Measurements from ENCODE around the gene ABHD16B. TPM values are rescaled to one million over a fixed set of nuclear protein-coding genes. Genes with fewer than 3 reads are reported as not detected.

ABHD16B gene
- total and polyA plus RNA-seq, 7 experiments from 2014 or later, result 0.24 to 1.1 (median 0.65) TPM; not detected in 4

DNA sequence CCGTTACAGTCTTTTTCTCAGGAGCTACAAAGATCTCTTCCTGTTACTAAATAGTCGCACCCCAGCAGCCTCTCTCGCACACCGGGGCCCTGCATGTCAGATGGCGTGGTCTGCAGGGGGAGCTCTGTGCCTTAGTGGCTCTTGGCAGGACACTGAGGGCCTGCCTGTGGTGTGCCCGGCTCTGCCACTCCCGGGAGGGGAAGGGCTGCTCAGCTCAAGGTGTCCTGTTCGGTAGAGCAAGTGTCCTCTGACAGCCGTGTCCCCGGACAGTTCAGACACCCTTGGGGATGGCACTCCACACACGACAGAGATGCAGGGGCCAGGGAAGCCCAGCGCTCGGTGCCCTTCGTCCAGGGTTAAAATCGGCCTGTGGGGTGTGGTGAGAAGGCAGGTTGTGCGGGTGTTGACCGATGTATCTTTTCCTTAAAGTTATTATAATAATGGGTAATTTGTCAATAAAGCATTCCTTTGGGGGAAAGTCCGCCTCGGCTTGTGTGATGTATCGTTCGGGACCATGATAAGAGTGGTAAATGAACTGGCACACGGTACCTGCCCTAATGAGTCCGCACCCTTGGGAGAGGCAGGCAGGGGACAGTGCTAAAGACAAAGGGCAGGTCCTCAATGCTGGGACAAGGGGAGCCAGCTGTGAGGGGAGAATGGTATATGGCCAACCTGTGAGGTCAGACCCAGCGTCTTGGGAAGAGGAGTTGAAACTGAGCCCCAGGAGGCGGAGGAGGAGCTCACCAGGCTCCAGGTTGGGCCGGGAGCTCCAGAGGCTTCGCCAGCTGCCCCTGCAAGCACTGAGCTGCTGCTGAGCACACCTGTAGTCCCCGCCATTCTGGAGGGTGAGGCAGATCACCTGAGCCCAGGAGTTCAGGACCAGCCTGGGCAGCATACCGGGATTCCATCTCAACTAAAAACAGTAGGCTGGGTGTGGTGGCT is 30.0 kb downstream of the ABHD16B start:
- Mint-ChIP-seq H3K27me3 (peaks cover 0 to 2% (median 0%) of the 10 kb centered on the region in 5 donors), H3K9me3 (no peaks in the 10 kb centered on the region), H3K4me1 (peaks cover 10 to 17% (median 14%) of the 10 kb centered on the region in 7 donors), H3K4me3 (no peak overlapping the region), H3K27ac (peak overlapping the region in 2 of 9 donors; percentile 28 to 52), H3K36me3 (peaks cover 0 to 20% (median 4%) of the 10 kb centered on the region in 5 donors)
- CTCF ChIA-PET, result no interaction called here
- Histone ChIP-seq H3K27me3 (ENCODE audit: control insufficient read depth in 2 of 2, insufficient read depth in 2 of 2, low read length in 2 of 2) (no peaks in the 10 kb centered on the region), H3K4me3 (ENCODE audit: low read length) (no peak overlapping the region), H3K36me3 (ENCODE audit: control insufficient read depth in 2 of 3, insufficient read depth in 3 of 3, low read length in 3 of 3) (peaks cover 0 to 45% (median 4%) of the 10 kb centered on the region in 3 experiments), H3K27ac (ENCODE audit: low read depth, low read length) (no peak overlapping the region), H3K9me3 (ENCODE audit: control insufficient read depth in 2 of 3, low read length in 3 of 3) (no peaks in the 10 kb centered on the region), H3K4me1 (ENCODE audit: control insufficient read depth in 2 of 2, insufficient read depth in 2 of 2, low read length in 2 of 2) (peaks cover under 1 to 3% of the 10 kb centered on the region in 2 donors)
- DNase-seq, result no peak
- POLR2A ChIA-PET, result interaction anchor here (0.7 to 1.6 kb wide), 2 partner anchors 10 to 1040 kb away, joined by 3 read pairs; no protein-coding TSS in a partner anchor
- intact Hi-C loops (cut with micrococcal nuclease), result loop anchor here in 1 of 2 donors (10.0 kb wide), 1 partner anchor 173 kb away; the partner anchor contains the start of gene TCEA2
- ATAC-seq, result no peak

DNA sequence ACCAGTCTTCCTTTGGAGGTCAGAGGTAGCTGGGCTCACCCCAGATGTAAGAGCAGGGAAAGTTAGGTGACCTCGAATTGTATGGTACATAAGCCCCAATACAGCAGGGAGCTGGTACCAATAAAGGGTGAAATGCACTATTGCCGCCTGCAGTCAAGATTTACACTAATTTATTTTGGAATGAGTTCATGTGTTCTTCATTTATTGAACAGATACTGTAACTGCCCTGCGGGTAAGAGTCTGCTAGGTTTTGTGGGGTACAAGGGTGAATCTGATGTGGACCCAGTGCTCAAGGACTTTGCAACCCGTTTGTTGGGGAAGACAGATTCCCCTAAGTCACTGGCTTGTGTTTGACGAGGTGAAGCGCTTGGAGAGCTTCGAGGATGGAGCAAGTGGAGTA is 31.1 kb downstream of the ABHD16B start:
- peaks cover 7 to 13% of the 10 kb centered on the region in 2 donors for H3K4me1 ChIP-seq (ENCODE audit: control insufficient read depth in 2 of 2, insufficient read depth in 2 of 2, low read length in 2 of 2)
- H3K27ac Mint-ChIP-seq, result peak overlapping the region in 2 of 9 donors; percentile 39 to 74
- H3K4me1 Mint-ChIP-seq, result peaks cover 18 to 28% (median 23%) of the 10 kb centered on the region in 7 donors
- H3K36me3 ChIP-seq (ENCODE audit: control insufficient read depth in 2 of 3, insufficient read depth in 3 of 3, low read length in 3 of 3), result peaks cover 0 to 37% (median 4%) of the 10 kb centered on the region in 3 experiments
- ChIA-PET CTCF (interaction anchor here (0.6 kb wide), 1 partner anchor 35 kb away, joined by 3 read pairs; no protein-coding TSS in a partner anchor), POLR2A (interaction anchor here (0.8 kb wide), 1 partner anchor 27 kb away, joined by 3 read pairs; the partner anchor contains the start of gene TPD52L2)
- intact Hi-C loops (cut with micrococcal nuclease), result loop anchor here in 1 of 2 donors (10.0 kb wide), 1 partner anchor 172 kb away; the partner anchor contains the start of gene TCEA2
- H3K27me3 Mint-ChIP-seq, result peaks cover 0 to 2% (median 0%) of the 10 kb centered on the region in 5 donors
- DNase-seq, result no peak
- H3K27me3 ChIP-seq (ENCODE audit: control insufficient read depth in 2 of 2, insufficient read depth in 2 of 2, low read length in 2 of 2), result no peaks in the 10 kb centered on the region
- H3K4me3 Mint-ChIP-seq, result peak overlapping the region in 1 of 10 donors; percentile 1
- no peaks in the 10 kb centered on the region for H3K9me3 Mint-ChIP-seq
- H3K27ac ChIP-seq (ENCODE audit: low read depth, low read length), result no peak overlapping the region
- peaks cover 0 to 17% (median 4%) of the 10 kb centered on the region in 5 donors for H3K36me3 Mint-ChIP-seq
- no peak overlapping the region for H3K4me3 ChIP-seq (ENCODE audit: low read length)
- ATAC-seq, result no peak
- H3K9me3 ChIP-seq (ENCODE audit: control insufficient read depth in 2 of 3, low read length in 3 of 3), result no peaks in the 10 kb centered on the region

DNA sequence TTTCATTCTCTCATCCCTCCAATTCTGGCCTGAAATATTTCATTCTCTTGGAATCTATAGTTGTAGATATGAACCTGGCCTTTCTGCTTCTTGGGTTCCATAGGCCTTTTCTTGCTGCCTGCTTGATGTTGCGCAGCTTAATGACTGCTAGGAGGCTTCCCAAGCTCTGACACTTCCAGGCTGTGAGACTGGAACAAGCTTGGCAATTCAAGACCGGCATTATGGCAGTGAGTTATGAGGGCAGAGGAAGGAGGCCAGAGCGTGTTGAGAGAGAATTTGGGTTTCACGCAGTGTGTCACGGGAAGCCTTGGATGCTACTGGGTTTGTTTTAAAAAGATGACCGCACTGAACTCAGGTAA is 32.7 kb downstream of the ABHD16B start:
- peaks cover 16 to 21% of the 10 kb centered on the region in 2 donors for H3K4me1 ChIP-seq (ENCODE audit: control insufficient read depth in 2 of 2, insufficient read depth in 2 of 2, low read length in 2 of 2)
- H3K27ac Mint-ChIP-seq, result peak overlapping the region; percentile 49 to 98 (median 78)
- peaks cover 31 to 43% (median 38%) of the 10 kb centered on the region in 7 donors for H3K4me1 Mint-ChIP-seq
- H3K27ac ChIP-seq (ENCODE audit: low read depth, low read length), result peak overlapping the region; percentile 45
- ChIA-PET CTCF (interaction anchor here (0.5 kb wide), 1 partner anchor 53 kb away, joined by 3 read pairs; no protein-coding TSS in a partner anchor), POLR2A (interaction anchor here (0.6 to 1.1 kb wide), 6 partner anchors 10 to 373 kb away, joined by 3 to 4 read pairs (median 3); no protein-coding TSS in a partner anchor)
- no peaks in the 10 kb centered on the region for H3K9me3 ChIP-seq (ENCODE audit: control insufficient read depth in 2 of 3, low read length in 3 of 3)
- ATAC-seq (no peak), DNase-seq (no peak)
- H3K9me3 Mint-ChIP-seq, result no peaks in the 10 kb centered on the region
- peaks cover 0 to 31% (median 4%) of the 10 kb centered on the region in 3 experiments for H3K36me3 ChIP-seq (ENCODE audit: control insufficient read depth in 2 of 3, insufficient read depth in 3 of 3, low read length in 3 of 3)
- no peaks in the 10 kb centered on the region for H3K27me3 ChIP-seq (ENCODE audit: control insufficient read depth in 2 of 2, insufficient read depth in 2 of 2, low read length in 2 of 2)
- peak overlapping the region; percentile 72 to 94 (median 88) for H3K4me3 Mint-ChIP-seq
- peaks cover 0 to 2% (median 0%) of the 10 kb centered on the region in 5 donors for H3K27me3 Mint-ChIP-seq
- intact Hi-C loops (cut with micrococcal nuclease), result loop anchor here (1.0 to 10.0 kb wide), 5 partner anchors 15 to 171 kb away; partner anchors contain the start of genes TPD52L2 (in 2 of the 2), UCKL1 (in 2 of the 2), SAMD10 (in 1 of the 2) and TCEA2 (in 1 of the 2)
- peaks cover 0 to 22% (median 4%) of the 10 kb centered on the region in 5 donors for H3K36me3 Mint-ChIP-seq
- H3K4me3 ChIP-seq (ENCODE audit: low read length), result no peak overlapping the region

DNA sequence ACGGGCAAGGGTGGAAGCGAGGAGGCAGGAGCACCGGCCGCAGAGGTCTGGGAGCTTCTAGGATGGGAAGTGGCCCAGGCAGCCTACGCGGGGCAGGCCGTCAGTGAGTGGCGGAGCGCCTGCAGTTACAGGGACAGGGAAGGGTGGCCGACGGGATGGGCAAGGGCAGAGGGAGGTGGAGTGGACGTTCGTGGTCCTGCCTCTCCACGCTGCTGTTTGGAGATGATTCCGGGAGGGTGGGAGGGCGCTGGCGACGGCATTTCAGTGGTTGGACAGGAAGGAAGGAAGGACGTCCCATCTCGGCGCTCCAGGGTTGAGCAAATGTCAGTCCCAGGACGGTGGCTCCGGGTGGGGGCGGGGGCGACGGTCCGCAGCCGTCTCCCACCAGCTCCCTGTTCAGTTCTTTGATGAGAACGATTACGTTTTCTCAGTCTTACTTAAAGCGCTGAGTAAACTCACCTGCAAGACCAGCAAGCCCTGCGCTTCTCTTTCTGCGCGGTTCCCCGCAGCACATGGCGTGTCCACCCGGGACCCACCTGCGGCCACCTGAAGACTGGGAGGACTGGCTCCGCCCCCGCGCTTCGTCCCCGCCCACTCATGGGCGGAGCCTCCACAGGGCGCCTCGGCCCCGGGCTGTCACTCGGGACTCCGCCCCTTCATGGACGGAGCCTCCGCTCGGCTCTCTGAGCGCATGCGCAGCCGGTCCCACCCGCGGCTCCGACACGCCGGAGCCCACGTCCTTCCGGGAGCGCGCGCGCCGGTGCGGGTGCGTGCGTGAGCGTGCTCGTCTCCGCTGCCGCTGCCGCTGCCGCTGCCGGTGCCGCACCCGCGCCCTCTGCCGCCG is 33.3 kb downstream of the ABHD16B start, which contains the start of gene DNAJC5:
Gene DNAJC5, plus strand, starts transcription at position 769 of the 844 bp plus-strand sequence. CDS start 33,220 bp downstream, outside the sequence.
- Mint-ChIP-seq H3K27ac (peak within 1 kb of the TSS; percentile 94 to 98 (median 97)), H3K9me3 (no peaks in the 10 kb centered on the region), H3K4me3 (peak within 1 kb of the TSS; percentile 86 to 99 (median 96)), H3K4me1 (peaks cover 34 to 49% (median 43%) of the 10 kb centered on the region in 7 donors), H3K27me3 (peaks cover 0 to 2% (median 0%) of the 10 kb centered on the region in 5 donors), H3K36me3 (peaks cover 0 to 19% (median 4%) of the 10 kb centered on the region in 5 donors)
- ChIA-PET CTCF (interaction anchor here (0.5 kb wide), 1 partner anchor 53 kb away, joined by 3 read pairs; no protein-coding TSS in a partner anchor), POLR2A (interaction anchor here (0.6 to 3.4 kb wide), 7 partner anchors 10 to 373 kb away, joined by 3 to 14 read pairs (median 3); no protein-coding TSS in a partner anchor)
- Histone ChIP-seq H3K36me3 (ENCODE audit: control insufficient read depth in 2 of 3, insufficient read depth in 3 of 3, low read length in 3 of 3) (peaks cover 0 to 25% (median 4%) of the 10 kb centered on the region in 3 experiments), H3K4me1 (ENCODE audit: control insufficient read depth in 2 of 2, insufficient read depth in 2 of 2, low read length in 2 of 2) (peaks cover 21% of the 10 kb centered on the region in 2 donors), H3K27me3 (ENCODE audit: control insufficient read depth in 2 of 2, insufficient read depth in 2 of 2, low read length in 2 of 2) (no peaks in the 10 kb centered on the region), H3K4me3 (ENCODE audit: low read length) (peak within 1 kb of the TSS; percentile 56), H3K9me3 (ENCODE audit: control insufficient read depth in 2 of 3, low read length in 3 of 3) (no peaks in the 10 kb centered on the region), H3K27ac (ENCODE audit: low read depth, low read length) (peak within 1 kb of the TSS; percentile 94)
- ATAC-seq (peak; percentile 95), DNase-seq (peak; percentile 96 to 99 (median 98))
- intact Hi-C loops (cut with micrococcal nuclease), result loop anchor here (1.0 to 10.0 kb wide), 8 partner anchors 14 to 341 kb away; partner anchors contain the start of genes TCEA2 (in 2 of the 2), TPD52L2 (in 2 of the 2), UCKL1 (in 2 of the 2) and ARFRP1 (in 1 of the 2)

DNA sequence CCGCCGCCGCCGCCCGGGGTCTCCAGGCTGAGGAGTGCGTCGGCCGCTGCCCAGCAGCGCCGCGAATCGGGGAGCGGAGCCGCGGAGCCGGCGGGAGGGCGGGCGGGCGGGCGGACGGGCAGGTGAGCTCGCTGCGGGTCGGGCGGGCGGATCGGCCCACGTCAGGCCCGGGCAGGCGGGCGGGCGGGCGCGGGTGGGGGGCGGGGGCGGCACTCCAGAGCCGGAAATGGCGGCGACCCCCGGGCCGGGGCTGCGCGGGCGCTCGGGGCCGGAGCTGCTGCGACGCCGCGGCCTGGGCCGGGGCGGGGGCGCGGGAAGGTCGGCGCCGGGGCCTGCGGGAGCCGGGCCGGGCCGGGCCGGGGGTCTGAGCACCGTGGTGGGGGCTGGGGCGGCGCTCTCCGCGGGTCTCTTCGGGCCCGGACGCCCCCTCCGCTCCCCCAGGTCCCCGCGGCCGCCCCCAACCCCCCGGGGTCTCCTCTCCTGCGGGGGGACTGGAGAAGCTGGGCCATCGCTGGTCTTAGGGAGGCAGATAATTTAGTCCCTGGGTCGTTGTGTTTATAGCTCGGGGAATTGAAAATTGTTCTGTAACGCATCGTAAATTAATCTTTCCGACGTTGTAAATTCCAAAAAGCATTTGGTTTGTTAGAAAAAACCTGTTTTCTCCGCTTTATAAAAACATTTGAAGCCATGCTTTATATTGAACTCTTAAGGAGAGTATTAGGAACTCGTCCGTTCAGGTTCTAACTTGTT is 34.1 kb downstream of the ABHD16B start:
- CTCF ChIA-PET, result interaction anchor here (1.0 to 2.1 kb wide), 4 partner anchors 13 to 162 kb away, joined by 3 to 8 read pairs (median 3); no protein-coding TSS in a partner anchor
- peaks cover 0 to 2% (median 0%) of the 10 kb centered on the region in 5 donors for H3K27me3 Mint-ChIP-seq
- peak overlapping the region; percentile 86 to 99 (median 96) for H3K4me3 Mint-ChIP-seq
- Histone ChIP-seq H3K27ac (ENCODE audit: low read depth, low read length) (peak overlapping the region; percentile 94), H3K27me3 (ENCODE audit: control insufficient read depth in 2 of 2, insufficient read depth in 2 of 2, low read length in 2 of 2) (no peaks in the 10 kb centered on the region), H3K36me3 (ENCODE audit: control insufficient read depth in 2 of 3, insufficient read depth in 3 of 3, low read length in 3 of 3) (peaks cover 0 to 17% (median 4%) of the 10 kb centered on the region in 3 experiments), H3K4me1 (ENCODE audit: control insufficient read depth in 2 of 2, insufficient read depth in 2 of 2, low read length in 2 of 2) (peaks cover 21% of the 10 kb centered on the region in 2 donors), H3K4me3 (ENCODE audit: low read length) (peak overlapping the region; percentile 54), H3K9me3 (ENCODE audit: control insufficient read depth in 2 of 3, low read length in 3 of 3) (no peaks in the 10 kb centered on the region)
- H3K4me1 Mint-ChIP-seq, result peaks cover 34 to 54% (median 46%) of the 10 kb centered on the region in 7 donors
- H3K36me3 Mint-ChIP-seq, result peaks cover 0 to 19% (median 4%) of the 10 kb centered on the region in 5 donors
- ATAC-seq (no peak), DNase-seq (no peak)
- intact Hi-C loops (cut with micrococcal nuclease), result loop anchor here (1.0 to 10.0 kb wide), 5 partner anchors 13 to 342 kb away; partner anchors contain the start of genes TCEA2 (in 2 of the 2) and ARFRP1 (in 1 of the 2)
- POLR2A ChIA-PET, result interaction anchor here (0.7 to 3.4 kb wide), 15 partner anchors 9 to 374 kb away, joined by 3 to 14 read pairs (median 4); partner anchors contain the start of genes LIME1, PRPF6 and TPD52L2
- H3K9me3 Mint-ChIP-seq, result no peaks in the 10 kb centered on the region
- H3K27ac Mint-ChIP-seq, result peak overlapping the region; percentile 94 to 98 (median 97)
